A549 (cell line): ENCODE results near the gene TFF3. TPM values are rescaled to one million over a fixed set of nuclear protein-coding genes. Genes with fewer than 3 reads are reported as not detected.

ENCODE experiments used
- ATAC-seq, 2 experiments: fragments of 200-7000 bp in 1 of 2; fragments of >200 bp in 1 of 2; cut with Nextera tagmentation in 1 of 2; cut with Tn5 transposase in 1 of 2; 3 replicates each; pipeline versions ENCODE4 v1.8.0 to v1.9.1; 2018 to 2020; ENCODE audit warnings: mild to moderate bottlenecking in 1 of 2, moderate library complexity in 1 of 2
- CTCF ChIA-PET: fragments of 300-600 bp; sonication (Branson Sonifier 250); formaldehyde crosslinking; extraction: SDS; loops from one replicate; lab custom pipeline; 2021; ENCODE audit warnings: antibody characterized with exemption, inconsistent platforms; lab: Yijun Ruan, JAX
- POLR2A ChIA-PET: fragments of 350-600 bp; formaldehyde crosslinking; extraction: SDS; loops from one replicate; lab custom pipeline; 2021; ENCODE audit warnings: antibody characterized with exemption, inconsistent platforms; lab: Yijun Ruan, JAX
- DNase-seq, 2 experiments: peaks; one replicate each; pipeline versions ENCODE4 v3.0.0 to v3.0.0-alpha.2; 2011 to 2016; ENCODE audit warnings: low read depth in 1 of 2, low spot score in 1 of 2
- FAIRE-seq: peaks from 2 replicates; lab custom pipeline; 2011; peaks lifted over from hg19 to GRCh38; lab: Jason Lieb, UNC
- H3K27ac ChIP-seq, 2 experiments: fragments of >200 bp; sonication (Bioruptor Twin); formaldehyde crosslinking; 3 replicates each; pipeline ENCODE4 v1.5.1; 2016 to 2017
- H3K4me1 ChIP-seq: fragments of >200 bp; sonication (Bioruptor Twin); formaldehyde crosslinking; 3 replicates; pipeline ENCODE4 v1.6.1; 2016
- H3K4me2 ChIP-seq: fragments of >200 bp; sonication (Bioruptor Twin); formaldehyde crosslinking; 3 replicates; pipeline ENCODE4 v1.6.1; 2016
- H3K4me3 ChIP-seq: fragments of >200 bp; sonication (Bioruptor Twin); formaldehyde crosslinking; 3 replicates; pipeline ENCODE4 v1.5.1; 2016
- H3K9me3 ChIP-seq: fragments of >200 bp; sonication (Bioruptor Twin); formaldehyde crosslinking; 3 replicates; pipeline ENCODE4 v1.6.1; 2016
- CBX2 ChIP-seq: fragments of 200-600 bp; sonication (generic); IDR thresholded peaks from 2 replicates; pipeline ENCODE4 v1.6.1; 2016; ENCODE audit warnings: low read depth, mild to moderate bottlenecking, borderline replicate concordance
- CBX8 ChIP-seq: fragments of 200-600 bp; sonication (generic); IDR thresholded peaks from 2 replicates; pipeline ENCODE4 v1.6.1; 2016
- CHD4 ChIP-seq: fragments of 200-600 bp; sonication (generic); IDR thresholded peaks from 2 replicates; pipeline ENCODE4 v1.6.1; 2016; ENCODE audit warnings: antibody characterized with exemption, mild to moderate bottlenecking, borderline replicate concordance
- EP300 ChIP-seq, 2 experiments: fragments of >200 bp; sonication (Bioruptor Twin); formaldehyde crosslinking; IDR thresholded peaks; 2 replicates in 1 of 2; 3 replicates in 1 of 2; pipeline ENCODE4 v1.6.1; 2016 to 2017
- FOXS1 ChIP-seq: fragments of 250-450 bp; sonication (Bioruptor Pico); IDR thresholded peaks from 2 replicates; pipeline ENCODE4 v1.5.0; 2020; ENCODE audit warnings: mild to moderate bottlenecking, moderate library complexity
- HEYL ChIP-seq: fragments of 250-450 bp; sonication (Bioruptor Pico); IDR thresholded peaks from 2 replicates; pipeline ENCODE4 v1.8.0; 2021; ENCODE audit warnings: mild to moderate bottlenecking, moderate library complexity
- MAZ ChIP-seq: fragments of 150-350 bp; IDR thresholded peaks from 2 replicates; pipeline ENCODE4 v1.6.1; 2014; ENCODE audit warnings: antibody characterized with exemption, low read depth, low read length, borderline replicate concordance
- NPAS2 ChIP-seq: fragments of 250-450 bp; sonication (Bioruptor Pico); IDR thresholded peaks from 2 replicates; pipeline ENCODE4 v1.8.0; 2022; ENCODE audit warnings: mild to moderate bottlenecking, moderate library complexity, borderline replicate concordance
- RAD21 ChIP-seq, 2 experiments: fragments of >200 bp in 1 of 2; sonication (Bioruptor Twin) in 1 of 2; formaldehyde crosslinking in 1 of 2; IDR thresholded peaks in 1 of 2; conservative IDR thresholded peaks in 1 of 2; 2 replicates in 1 of 2; 3 replicates in 1 of 2; pipeline ENCODE4 v1.6.1; 2012 to 2018; ENCODE audit warnings: inconsistent platforms in 1 of 2
- RFX5 ChIP-seq: fragments of 450-650 bp; IDR thresholded peaks from 2 replicates; pipeline ENCODE4 v1.7.1; 2014; ENCODE audit warnings: antibody characterized with exemption, mild to moderate bottlenecking, moderate library complexity
- RNF2 ChIP-seq: fragments of 200-600 bp; sonication (generic); IDR thresholded peaks from 2 replicates; pipeline ENCODE4 v1.6.1; 2016; ENCODE audit warnings: low read depth, mild to moderate bottlenecking, antibody characterized with exemption, moderate library complexity, borderline replicate concordance
- SMC3 ChIP-seq: fragments of >200 bp; sonication (Bioruptor Twin); formaldehyde crosslinking; IDR thresholded peaks from 3 replicates; pipeline ENCODE4 v1.6.1; 2018; ENCODE audit warnings: inconsistent platforms
- SREBF2 ChIP-seq: fragments of 450-650 bp; IDR thresholded peaks from 2 replicates; pipeline ENCODE4 v1.6.1; 2014; ENCODE audit warnings: mild to moderate bottlenecking, moderate library complexity
- TP53 ChIP-seq: fragments of 250-450 bp; sonication (Bioruptor Pico); IDR thresholded peaks from 2 replicates; pipeline ENCODE4 v1.5.0; 2021; ENCODE audit warnings: mild to moderate bottlenecking, moderate library complexity
- WGBS: methylation state at CpG from one replicate; pipeline ENCODE4 v1.1.6; 2017; ENCODE audit errors: missing lambda C conversion rate; 5-methylcytosine and 5-hydroxymethylcytosine counted together
- polyA plus RNA-seq, 4 experiments: library from polyadenylated mRNA; depleted of rRNA in 3 of 4; stranded (reverse); fragments of >200 nt; fragmentation: RNase III in 1 of 4; extraction: RNeasy Plus Mini Kit Qiagen cat#74134 plus additional on column Dnase treatment in 1 of 4; gene quantifications; 2 replicates in 3 of 4; 3 replicates in 1 of 4; pipeline ENCODE4 v1.2.3, GENCODE V29; 2011 to 2017
- TF ChIP-seq, protein P1 (sequence below): IDR thresholded peaks from 2 replicates; pipeline ENCODE4 v1.6.1; 2012
- TF ChIP-seq, protein P2 (sequence below): fragments of 450-650 bp; IDR thresholded peaks from 2 replicates; pipeline ENCODE4 v1.6.1; 2014; ENCODE audit warnings: antibody characterized with exemption
- TF ChIP-seq, protein P3 (sequence below): fragments of 150-350 bp; IDR thresholded peaks from 2 replicates; pipeline ENCODE4 v1.6.1; 2014; ENCODE audit warnings: low read depth, mild to moderate bottlenecking, low read length

The TFF3 gene
- polyA plus RNA-seq, 2 of the 4 experiments (the other 2 are of a cell fraction) = 0.43 TPM; not detected in 1

DNA sequence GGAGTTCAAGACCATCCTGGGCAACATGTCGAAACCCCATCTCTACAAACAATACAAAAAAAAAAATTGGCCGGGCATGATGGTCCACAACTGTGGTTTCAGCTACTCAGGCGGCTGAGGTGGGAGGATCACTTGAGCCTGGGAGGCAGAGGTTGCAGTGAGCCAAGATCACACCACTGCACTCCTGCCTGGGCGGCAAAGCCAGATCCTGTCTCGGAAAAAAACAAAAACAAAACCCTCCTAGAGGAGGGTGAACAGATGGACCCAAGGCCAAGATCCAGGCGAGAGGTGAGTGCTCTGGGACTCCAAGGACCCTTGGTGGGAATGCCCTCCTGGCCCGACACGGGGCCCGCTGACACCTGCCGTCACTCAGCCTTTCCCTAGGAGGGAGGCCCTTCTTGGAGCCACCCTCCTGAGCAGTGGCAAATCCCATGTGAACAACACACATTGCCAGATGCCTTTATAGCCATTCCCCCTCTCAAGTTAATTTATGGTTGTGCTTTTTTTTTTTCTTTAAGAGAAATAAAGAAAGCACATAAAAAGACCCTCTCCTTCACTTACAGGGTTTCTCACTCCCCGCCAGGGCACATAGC lies 35.2 kb upstream of the TFF3 start:
- TF ChIP-seq MAZ (no peak), FOXS1 (CRISPR knock-in tag) (no peak), RAD21 (conservative IDR thresholded peaks at IDR 0.05 in 1 of 2, IDR thresholded peaks at IDR 0.05 in 1 of 2) (no peak), NPAS2 (no peak), HEYL (no peak), TP53 (CRISPR knock-in tag) (no peak), CBX8 (no peak), CHD4 (no peak)
- TF ChIP-seq, protein P1, sequence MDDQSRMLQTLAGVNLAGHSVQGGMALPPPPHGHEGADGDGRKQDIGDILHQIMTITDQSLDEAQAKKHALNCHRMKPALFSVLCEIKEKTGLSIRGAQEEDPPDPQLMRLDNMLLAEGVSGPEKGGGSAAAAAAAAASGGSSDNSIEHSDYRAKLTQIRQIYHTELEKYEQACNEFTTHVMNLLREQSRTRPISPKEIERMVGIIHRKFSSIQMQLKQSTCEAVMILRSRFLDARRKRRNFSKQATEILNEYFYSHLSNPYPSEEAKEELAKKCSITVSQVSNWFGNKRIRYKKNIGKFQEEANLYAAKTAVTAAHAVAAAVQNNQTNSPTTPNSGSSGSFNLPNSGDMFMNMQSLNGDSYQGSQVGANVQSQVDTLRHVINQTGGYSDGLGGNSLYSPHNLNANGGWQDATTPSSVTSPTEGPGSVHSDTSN = no peak
- TF ChIP-seq, protein P2, sequence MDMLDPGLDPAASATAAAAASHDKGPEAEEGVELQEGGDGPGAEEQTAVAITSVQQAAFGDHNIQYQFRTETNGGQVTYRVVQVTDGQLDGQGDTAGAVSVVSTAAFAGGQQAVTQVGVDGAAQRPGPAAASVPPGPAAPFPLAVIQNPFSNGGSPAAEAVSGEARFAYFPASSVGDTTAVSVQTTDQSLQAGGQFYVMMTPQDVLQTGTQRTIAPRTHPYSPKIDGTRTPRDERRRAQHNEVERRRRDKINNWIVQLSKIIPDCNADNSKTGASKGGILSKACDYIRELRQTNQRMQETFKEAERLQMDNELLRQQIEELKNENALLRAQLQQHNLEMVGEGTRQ = no peak
- TF ChIP-seq, protein P3, sequence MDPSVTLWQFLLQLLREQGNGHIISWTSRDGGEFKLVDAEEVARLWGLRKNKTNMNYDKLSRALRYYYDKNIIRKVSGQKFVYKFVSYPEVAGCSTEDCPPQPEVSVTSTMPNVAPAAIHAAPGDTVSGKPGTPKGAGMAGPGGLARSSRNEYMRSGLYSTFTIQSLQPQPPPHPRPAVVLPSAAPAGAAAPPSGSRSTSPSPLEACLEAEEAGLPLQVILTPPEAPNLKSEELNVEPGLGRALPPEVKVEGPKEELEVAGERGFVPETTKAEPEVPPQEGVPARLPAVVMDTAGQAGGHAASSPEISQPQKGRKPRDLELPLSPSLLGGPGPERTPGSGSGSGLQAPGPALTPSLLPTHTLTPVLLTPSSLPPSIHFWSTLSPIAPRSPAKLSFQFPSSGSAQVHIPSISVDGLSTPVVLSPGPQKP = no peak
- H3K4me3 ChIP-seq = no peak overlapping the region
- no peak overlapping the region for H3K27ac ChIP-seq
- no peaks in the 10 kb centered on the region for H3K4me1 ChIP-seq
- no peaks in the 10 kb centered on the region for H3K9me3 ChIP-seq
- ChIA-PET CTCF (interaction anchor here (0.6 to 0.9 kb wide), 2 partner anchors 11 to 104 kb away, joined by 3 to 4 read pairs; no protein-coding TSS in a partner anchor), POLR2A (no interaction called here)
- no peak overlapping the region for H3K4me2 ChIP-seq
- ATAC-seq (no peak), FAIRE-seq (no peak), DNase-seq (no peak)
- WGBS = 76% methylated on average over 11 of the region's 11 CpGs

DNA sequence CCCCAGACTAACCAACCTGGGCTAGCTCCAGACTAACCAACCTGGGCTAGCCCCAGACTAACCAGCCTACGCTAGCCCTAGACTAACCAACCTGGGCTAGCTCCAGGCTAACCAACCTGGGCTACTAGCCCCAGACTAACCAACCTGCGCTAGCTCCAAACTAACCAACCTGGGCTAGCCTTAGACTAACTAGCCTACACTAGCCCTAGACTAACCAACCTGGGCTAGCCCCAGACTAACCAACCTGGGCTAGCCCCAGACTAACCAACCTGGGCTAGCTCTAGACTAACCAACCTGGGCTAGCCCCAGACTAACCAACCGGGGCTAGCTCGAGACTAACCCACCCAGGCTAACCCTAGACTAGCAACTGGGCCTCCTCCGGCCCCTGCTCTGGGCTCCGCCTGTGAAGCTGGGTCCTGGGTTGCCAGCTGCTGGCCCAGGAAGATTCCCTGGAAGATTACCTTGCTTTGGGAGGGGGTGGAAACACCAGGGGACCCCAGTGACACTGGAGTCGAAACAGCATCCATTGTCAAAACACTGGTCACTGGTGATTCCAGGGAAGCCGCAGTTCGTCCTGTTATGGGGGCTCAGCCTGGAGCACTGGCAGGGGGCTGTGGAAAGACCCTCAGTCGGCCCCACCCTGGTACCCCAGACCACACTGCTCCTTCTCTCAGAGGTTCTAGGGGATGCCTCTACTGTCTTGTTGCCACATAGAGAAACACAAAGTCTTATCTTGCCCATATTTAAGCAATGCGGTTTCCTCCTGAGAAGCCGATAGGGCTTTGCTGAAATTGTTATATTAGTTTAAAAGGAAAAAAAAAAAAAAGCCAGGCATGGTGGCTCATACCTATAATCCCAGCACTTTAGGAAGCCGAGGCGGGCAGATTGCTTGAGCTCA lies 34.5 kb upstream of the TFF3 start:
- no peak for ATAC-seq
- H3K9me3 ChIP-seq = no peaks in the 10 kb centered on the region
- CTCF ChIA-PET = interaction anchor here (0.6 to 0.9 kb wide), 2 partner anchors 12 to 104 kb away, joined by 3 to 4 read pairs; no protein-coding TSS in a partner anchor
- no peaks in the 10 kb centered on the region for H3K4me1 ChIP-seq
- H3K4me3 ChIP-seq = no peak overlapping the region
- POLR2A ChIA-PET = no interaction called here
- no peak overlapping the region for H3K27ac ChIP-seq
- FAIRE-seq = no peak
- no peak for DNase-seq
- TF ChIP-seq CBX2 (no peak), RNF2 (no peak), EP300 (IDR thresholded peaks at IDR 0.05) (no peak), TP53 (CRISPR knock-in tag) (no peak), SREBF2 (no peak)
- TF ChIP-seq, protein P2 = no peak
- TF ChIP-seq, all 56 proteins: peak for 0
- H3K4me2 ChIP-seq = no peak overlapping the region
- WGBS = 63% methylated on average over 5 of the region's 14 CpGs

DNA sequence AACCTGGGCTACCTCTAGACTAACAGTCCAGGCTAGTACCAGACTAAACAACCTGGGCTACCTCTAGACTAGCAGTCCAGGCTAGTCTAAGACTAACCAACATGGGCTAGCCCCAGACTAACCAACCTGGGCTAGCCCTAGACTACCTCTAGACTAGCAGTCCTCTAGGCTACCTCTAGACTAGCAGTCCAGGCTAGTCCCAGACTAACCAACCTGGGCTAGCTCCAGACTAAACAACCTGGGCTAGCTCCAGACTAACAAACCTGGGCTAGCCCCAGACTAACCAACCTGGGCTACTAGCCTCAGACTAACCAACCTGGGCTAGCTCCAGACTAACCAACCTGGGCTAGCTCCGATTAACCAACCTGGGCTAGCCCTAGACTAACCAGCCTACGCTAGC lies 33.6 kb upstream of the TFF3 start:
- no peak for ATAC-seq
- WGBS = 33% methylated on average over 2 of the region's 2 CpGs
- Histone ChIP-seq H3K9me3 (no peaks in the 10 kb centered on the region), H3K27ac (no peak overlapping the region), H3K4me3 (no peak overlapping the region), H3K4me1 (no peaks in the 10 kb centered on the region), H3K4me2 (no peak overlapping the region)
- FAIRE-seq = no peak
- no peak for DNase-seq
- ChIA-PET POLR2A (no interaction called here), CTCF (interaction anchor here (0.8 kb wide), 1 partner anchor 9 kb away, joined by 3 read pairs; no protein-coding TSS in a partner anchor)
- TF ChIP-seq SMC3 (no peak), RFX5 (no peak), CHD4 (no peak)
